Astrocyte of the cerebellum (primary cell): ENCODE measurements around the gene LRFN2.

Experiments
- DNase-seq: peaks from one replicate; pipeline ENCODE4 v3.0.0-alpha.2; 2011; ENCODE audit warnings: low read depth
- H3K4me3 ChIP-seq: 2 replicates; pipeline ENCODE4 v1.5.1; 2011; ENCODE audit warnings: mild to moderate bottlenecking, low read depth, low read length, moderate library complexity
- CTCF ChIP-seq: IDR thresholded peaks from 2 replicates; pipeline ENCODE4 v1.5.1; 2012; ENCODE audit warnings: low read length, low read depth, moderate library complexity, mild to moderate bottlenecking; ENCODE audit errors: missing control alignments
- in situ Hi-C: cut with HindIII; loops from 2 replicates; pipeline ENCODE4 v1.10.0; 2017; ENCODE audit warnings: low sequenced_read_pairs

LRFN2 gene

GRCh38 chr6:40585223-40585622 is 1.9 kb downstream of the LRFN2 start:
- no peak for DNase-seq
- H3K4me3 ChIP-seq, result no peak overlapping the region
- TF ChIP-seq CTCF, result no peak
- in situ Hi-C loops, result no loop called here

- no peak for TF ChIP-seq CTCF
Measured at GRCh38 chr6:40584741-40585140, 2.4 kb downstream of the LRFN2 start.

GRCh38 chr6:40583709-40584108 is 3.5 kb downstream of the LRFN2 start:
- in situ Hi-C loops, result no loop called here
- no peak for TF ChIP-seq CTCF
- H3K4me3 ChIP-seq, result no peak overlapping the region
- no peak for DNase-seq

More at GRCh38 chr6:40584741-40585140, 2.4 kb downstream of the LRFN2 start:
- H3K4me3 ChIP-seq, result no peak overlapping the region
- DNase-seq, result no peak
- in situ Hi-C loops, result no loop called here

GRCh38 chr6:40582892-40583291 is 4.3 kb downstream of the LRFN2 start:
- DNase-seq, result no peak
- in situ Hi-C loops, result no loop called here
- H3K4me3 ChIP-seq, result no peak overlapping the region
- no peak for TF ChIP-seq CTCF

- no peak for TF ChIP-seq CTCF
- in situ Hi-C loops, result no loop called here
- no peak overlapping the region for H3K4me3 ChIP-seq
- no peak for DNase-seq
Measured at GRCh38 chr6:40579101-40579500, 8.1 kb downstream of the LRFN2 start.

GRCh38 chr6:40577672-40578071 is 9.5 kb downstream of the LRFN2 start:
- no peak for DNase-seq
- no peak overlapping the region for H3K4me3 ChIP-seq
- no peak for TF ChIP-seq CTCF
- in situ Hi-C loops, result no loop called here

- no peak for TF ChIP-seq CTCF
- H3K4me3 ChIP-seq, result no peak overlapping the region
- DNase-seq, result no peak
- in situ Hi-C loops, result no loop called here
Measured at GRCh38 chr6:40573221-40573620, 13.9 kb downstream of the LRFN2 start.
